Measurements from ENCODE around the gene OCIAD1. TPM values are rescaled to one million over a fixed set of nuclear protein-coding genes. Genes with fewer than 3 reads are reported as not detected.

The OCIAD1 gene, protein sequence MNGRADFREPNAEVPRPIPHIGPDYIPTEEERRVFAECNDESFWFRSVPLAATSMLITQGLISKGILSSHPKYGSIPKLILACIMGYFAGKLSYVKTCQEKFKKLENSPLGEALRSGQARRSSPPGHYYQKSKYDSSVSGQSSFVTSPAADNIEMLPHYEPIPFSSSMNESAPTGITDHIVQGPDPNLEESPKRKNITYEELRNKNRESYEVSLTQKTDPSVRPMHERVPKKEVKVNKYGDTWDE
- polyA plus RNA-seq (2013, experiment 1 of 2): 192 TPM
- polyA plus RNA-seq (2013, experiment 2 of 2): 194 TPM

DNA sequence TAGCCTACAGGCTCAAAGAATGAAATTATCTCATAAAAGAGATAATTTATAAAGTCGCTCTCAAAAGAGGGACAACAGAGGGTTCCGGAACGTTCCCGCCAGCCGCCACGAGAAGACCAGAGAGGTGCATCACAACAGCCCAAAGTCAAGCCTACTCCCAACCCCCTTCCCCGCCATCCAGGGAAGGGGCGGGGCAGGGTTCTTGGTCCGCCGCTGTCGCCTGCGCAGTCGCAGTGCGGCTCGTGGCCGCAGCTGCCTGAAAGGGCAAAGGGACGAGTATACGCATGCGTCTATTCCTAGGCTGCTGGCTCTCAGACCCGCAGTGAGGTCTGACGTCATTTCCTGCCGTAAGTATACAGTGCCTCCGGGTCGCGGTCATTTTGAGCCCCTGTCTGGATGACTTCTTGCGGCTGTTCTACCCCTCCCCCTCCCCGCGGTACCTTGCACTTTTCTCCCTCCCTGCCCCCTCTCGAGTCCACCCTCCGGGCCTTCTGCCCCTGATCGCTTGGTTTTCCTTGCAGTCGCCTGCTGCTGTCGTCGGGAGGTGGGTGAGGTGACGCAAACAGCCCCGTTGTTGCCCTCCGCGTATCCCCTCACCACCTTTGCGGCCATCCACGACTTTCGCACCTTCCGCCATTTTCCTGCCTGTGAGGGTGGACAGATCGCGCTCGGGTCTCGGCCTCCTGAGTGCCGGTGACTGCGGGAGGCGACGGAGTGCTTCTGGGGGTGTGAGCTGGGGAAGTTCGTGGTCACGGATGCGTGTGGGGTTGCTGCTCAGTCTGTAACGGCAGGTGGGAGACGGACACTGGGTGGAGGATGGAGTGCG, at the start of gene OCIAD1:
Gene OCIAD1, plus strand, starts transcription at position 383 of the 826 bp plus-strand sequence. CDS start 1,537 bp downstream, outside the sequence.
- Histone ChIP-seq H3K23ac (ENCODE audit: low read length) (peak within 1 kb of the TSS; percentile 7), H2BK120ac (ENCODE audit: low read depth, low read length) (no peak within 1 kb of the TSS), H3K9ac (ENCODE audit: low read length) (peak within 1 kb of the TSS; percentile 90), H3K27ac (ENCODE audit: low read depth, low read length) (peak within 1 kb of the TSS; percentile 93), H3K79me1 (ENCODE audit: low read length) (peaks cover 2% of the 10 kb centered on the region), H2AK5ac (ENCODE audit: low read length) (peak within 1 kb of the TSS; percentile 6), H2BK5ac (ENCODE audit: low read length) (peak within 1 kb of the TSS; percentile 84), H3K4me1 (ENCODE audit: control insufficient read depth, low read depth, low read length) (no peaks in the 10 kb centered on the region), H4K5ac (ENCODE audit: low read length) (peak within 1 kb of the TSS; percentile 88), H3K27me3 (ENCODE audit: insufficient read depth, low read length, poor library complexity) (no peaks in the 10 kb centered on the region), H2BK15ac (replicated peaks; ENCODE audit: low read depth) (no peak within 1 kb of the TSS), H3K4me3 (ENCODE audit: low read length) (peak within 1 kb of the TSS; percentile 61), H3K18ac (ENCODE audit: low read length) (peak within 1 kb of the TSS; percentile 32), H3K79me2 (ENCODE audit: control insufficient read depth, insufficient read depth, low read length) (peaks cover 20% of the 10 kb centered on the region), H4K8ac (ENCODE audit: low read depth, low read length) (peak within 1 kb of the TSS; percentile 58), H3K56ac (ENCODE audit: low read length) (peak within 1 kb of the TSS; percentile 98), H3K4me2 (ENCODE audit: low read length) (peak within 1 kb of the TSS; percentile 48), H3K4ac (ENCODE audit: low read depth, low read length) (peak within 1 kb of the TSS; percentile 76), H3K36me3 (ENCODE audit: control insufficient read depth, insufficient read depth, low read length) (peaks cover 2% of the 10 kb centered on the region)
- no CpG with 5 or more reads among the region's 56 CpGs for WGBS (ENCODE audit: extremely low coverage, insufficient coverage, low lambda C conversion rate)
- DNase-seq: peak; percentile 100

DNA sequence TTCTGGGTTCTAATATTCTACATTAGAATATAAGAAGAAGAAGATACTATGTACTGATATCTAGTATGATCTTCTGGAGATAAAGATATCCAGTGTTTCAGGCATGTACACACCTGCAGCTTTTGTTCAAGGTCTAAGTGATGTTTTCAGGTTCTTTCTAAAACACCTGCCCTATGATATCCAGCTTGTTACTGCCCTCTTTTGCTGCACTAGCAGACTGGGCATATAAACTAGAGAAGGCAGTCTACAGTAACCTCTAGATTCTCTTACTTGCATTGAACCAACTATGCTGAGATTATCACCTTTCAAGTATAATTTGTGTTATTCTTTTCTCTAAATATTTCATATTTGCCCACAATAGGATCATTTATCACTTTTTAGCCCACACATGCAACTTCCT, 48.9 kb upstream of the OCIAD1 start:
- Histone ChIP-seq H3K79me1 (ENCODE audit: low read length) (no peaks in the 10 kb centered on the region), H3K4me1 (ENCODE audit: control insufficient read depth, low read depth, low read length) (no peaks in the 10 kb centered on the region), H2BK5ac (ENCODE audit: low read length) (no peak overlapping the region)

DNA sequence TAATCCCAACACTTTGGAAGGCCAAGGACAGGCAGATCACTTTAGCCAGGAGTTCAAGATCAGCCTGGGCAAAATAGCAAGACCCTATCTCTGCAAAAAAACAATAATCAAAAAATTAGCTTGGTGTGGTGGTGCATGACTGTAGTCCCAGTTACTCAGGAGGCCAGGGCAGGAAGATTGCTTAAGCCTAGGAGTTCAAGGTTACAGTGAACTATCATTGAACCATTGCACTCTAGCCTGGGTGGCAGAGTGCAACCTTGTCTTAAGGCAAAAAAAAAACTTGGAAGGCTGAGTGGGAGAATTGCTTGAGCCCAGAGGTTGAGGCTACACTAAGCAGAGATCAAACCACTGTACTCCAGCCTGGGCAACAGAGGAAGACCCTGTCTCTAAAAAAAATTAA, 45.6 kb upstream of the OCIAD1 start:
- no peak overlapping the region for H4K5ac ChIP-seq (ENCODE audit: low read length)
- no peaks in the 10 kb centered on the region for H3K79me1 ChIP-seq (ENCODE audit: low read length)
- H3K4ac ChIP-seq (ENCODE audit: low read depth, low read length): no peak overlapping the region
- H3K9ac ChIP-seq (ENCODE audit: low read length): no peak overlapping the region
- DNase-seq: no peak
- H3K56ac ChIP-seq (ENCODE audit: low read length): no peak overlapping the region
- H3K27me3 ChIP-seq (ENCODE audit: insufficient read depth, low read length, poor library complexity): no peaks in the 10 kb centered on the region
- no peak overlapping the region for H3K27ac ChIP-seq (ENCODE audit: low read depth, low read length)
- H4K8ac ChIP-seq (ENCODE audit: low read depth, low read length): no peak overlapping the region
- no peak overlapping the region for H3K4me3 ChIP-seq (ENCODE audit: low read length)
- H2BK120ac ChIP-seq (ENCODE audit: low read depth, low read length): no peak overlapping the region
- H2AK5ac ChIP-seq (ENCODE audit: low read length): no peak overlapping the region
- H3K36me3 ChIP-seq (ENCODE audit: control insufficient read depth, insufficient read depth, low read length): no peaks in the 10 kb centered on the region
- no peak overlapping the region for H3K23ac ChIP-seq (ENCODE audit: low read length)
- no peak overlapping the region for H3K4me2 ChIP-seq (ENCODE audit: low read length)
- no peak overlapping the region for H2BK15ac ChIP-seq (replicated peaks; ENCODE audit: low read depth)
- H3K4me1 ChIP-seq (ENCODE audit: control insufficient read depth, low read depth, low read length): no peaks in the 10 kb centered on the region
- no peaks in the 10 kb centered on the region for H3K79me2 ChIP-seq (ENCODE audit: control insufficient read depth, insufficient read depth, low read length)
- no peak overlapping the region for H3K18ac ChIP-seq (ENCODE audit: low read length)
- H2BK5ac ChIP-seq (ENCODE audit: low read length): no peak overlapping the region

More for the DNA sequence above, 48.9 kb upstream of the OCIAD1 start:
- no peak overlapping the region for H3K18ac ChIP-seq (ENCODE audit: low read length)
- H4K8ac ChIP-seq (ENCODE audit: low read depth, low read length): no peak overlapping the region
- H3K56ac ChIP-seq (ENCODE audit: low read length): no peak overlapping the region
- H2BK120ac ChIP-seq (ENCODE audit: low read depth, low read length): no peak overlapping the region
- H3K27ac ChIP-seq (ENCODE audit: low read depth, low read length): no peak overlapping the region
- no peak overlapping the region for H4K5ac ChIP-seq (ENCODE audit: low read length)
- no peak overlapping the region for H2BK15ac ChIP-seq (replicated peaks; ENCODE audit: low read depth)
- no peak overlapping the region for H3K4ac ChIP-seq (ENCODE audit: low read depth, low read length)
- H3K4me2 ChIP-seq (ENCODE audit: low read length): no peak overlapping the region
- H3K79me2 ChIP-seq (ENCODE audit: control insufficient read depth, insufficient read depth, low read length): peaks cover 19% of the 10 kb centered on the region
- H3K4me3 ChIP-seq (ENCODE audit: low read length): no peak overlapping the region
- no peaks in the 10 kb centered on the region for H3K27me3 ChIP-seq (ENCODE audit: insufficient read depth, low read length, poor library complexity)
- no peak overlapping the region for H3K9ac ChIP-seq (ENCODE audit: low read length)
- DNase-seq: no peak
- H2AK5ac ChIP-seq (ENCODE audit: low read length): no peak overlapping the region
- no peaks in the 10 kb centered on the region for H3K36me3 ChIP-seq (ENCODE audit: control insufficient read depth, insufficient read depth, low read length)
- no peak overlapping the region for H3K23ac ChIP-seq (ENCODE audit: low read length)

DNA sequence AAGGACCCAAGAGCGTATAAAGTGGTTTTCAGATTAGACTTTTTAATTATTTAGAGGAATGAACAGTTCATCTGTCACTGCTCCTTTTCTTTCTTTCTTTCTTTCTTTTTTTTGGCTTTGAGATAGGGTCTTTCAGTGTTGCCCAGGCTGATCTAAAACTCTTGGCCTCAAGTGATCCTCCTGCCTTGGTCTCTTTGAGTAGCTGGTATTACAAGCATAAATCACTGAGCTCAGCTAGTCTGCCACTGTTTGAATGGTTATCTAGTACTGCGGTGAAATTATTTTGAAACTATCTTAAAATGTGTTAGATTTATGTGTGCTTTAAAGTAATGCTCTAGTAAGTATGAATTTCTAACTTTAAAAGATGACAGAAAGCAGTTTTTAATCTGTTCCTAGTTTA, 44.3 kb upstream of the OCIAD1 start:
- Histone ChIP-seq H3K56ac (ENCODE audit: low read length) (no peak overlapping the region), H2BK5ac (ENCODE audit: low read length) (no peak overlapping the region), H3K27me3 (ENCODE audit: insufficient read depth, low read length, poor library complexity) (no peaks in the 10 kb centered on the region), H3K18ac (ENCODE audit: low read length) (no peak overlapping the region), H3K27ac (ENCODE audit: low read depth, low read length) (no peak overlapping the region), H3K79me2 (ENCODE audit: control insufficient read depth, insufficient read depth, low read length) (no peaks in the 10 kb centered on the region), H4K5ac (ENCODE audit: low read length) (no peak overlapping the region), H3K79me1 (ENCODE audit: low read length) (no peaks in the 10 kb centered on the region), H3K4me2 (ENCODE audit: low read length) (no peak overlapping the region), H3K4ac (ENCODE audit: low read depth, low read length) (no peak overlapping the region), H4K8ac (ENCODE audit: low read depth, low read length) (no peak overlapping the region), H3K9ac (ENCODE audit: low read length) (no peak overlapping the region), H2BK120ac (ENCODE audit: low read depth, low read length) (no peak overlapping the region), H3K4me1 (ENCODE audit: control insufficient read depth, low read depth, low read length) (no peaks in the 10 kb centered on the region), H2BK15ac (replicated peaks; ENCODE audit: low read depth) (no peak overlapping the region), H3K4me3 (ENCODE audit: low read length) (no peak overlapping the region), H3K23ac (ENCODE audit: low read length) (no peak overlapping the region), H3K36me3 (ENCODE audit: control insufficient read depth, insufficient read depth, low read length) (no peaks in the 10 kb centered on the region), H2AK5ac (ENCODE audit: low read length) (no peak overlapping the region)
- DNase-seq: no peak
- WGBS (ENCODE audit: extremely low coverage, insufficient coverage, low lambda C conversion rate): no CpG with 5 or more reads among the region's 2 CpGs

DNA sequence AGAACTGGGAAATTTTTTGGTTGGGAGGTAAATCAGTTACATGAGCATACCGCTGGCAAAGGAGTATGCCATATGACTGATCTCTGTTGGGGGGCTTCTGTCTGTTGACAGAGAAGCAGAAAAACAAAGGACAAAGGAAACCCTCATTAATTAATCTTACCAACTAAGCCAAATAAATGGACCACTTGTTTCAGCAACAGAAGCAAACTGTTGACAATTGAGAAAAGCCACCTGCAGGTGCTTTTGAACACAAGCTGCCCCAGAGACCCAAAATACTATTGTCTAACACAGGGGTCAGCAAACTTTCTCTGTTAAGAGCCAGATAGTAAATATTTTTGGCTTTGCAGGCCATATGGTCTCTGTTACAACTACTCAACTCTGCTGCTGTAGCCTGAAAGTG, 43.8 kb upstream of the OCIAD1 start:
- Histone ChIP-seq H3K4me1 (ENCODE audit: control insufficient read depth, low read depth, low read length) (no peaks in the 10 kb centered on the region), H3K79me1 (ENCODE audit: low read length) (no peaks in the 10 kb centered on the region), H4K8ac (ENCODE audit: low read depth, low read length) (no peak overlapping the region), H3K18ac (ENCODE audit: low read length) (no peak overlapping the region), H3K27ac (ENCODE audit: low read depth, low read length) (no peak overlapping the region), H3K23ac (ENCODE audit: low read length) (no peak overlapping the region), H3K36me3 (ENCODE audit: control insufficient read depth, insufficient read depth, low read length) (no peaks in the 10 kb centered on the region), H3K56ac (ENCODE audit: low read length) (no peak overlapping the region), H3K9ac (ENCODE audit: low read length) (no peak overlapping the region), H3K4me3 (ENCODE audit: low read length) (no peak overlapping the region), H3K79me2 (ENCODE audit: control insufficient read depth, insufficient read depth, low read length) (no peaks in the 10 kb centered on the region), H2BK5ac (ENCODE audit: low read length) (no peak overlapping the region), H3K4ac (ENCODE audit: low read depth, low read length) (no peak overlapping the region), H3K4me2 (ENCODE audit: low read length) (no peak overlapping the region), H3K27me3 (ENCODE audit: insufficient read depth, low read length, poor library complexity) (no peaks in the 10 kb centered on the region), H2AK5ac (ENCODE audit: low read length) (no peak overlapping the region), H2BK120ac (ENCODE audit: low read depth, low read length) (no peak overlapping the region), H2BK15ac (replicated peaks; ENCODE audit: low read depth) (no peak overlapping the region), H4K5ac (ENCODE audit: low read length) (no peak overlapping the region)
- no CpG with 5 or more reads among the region's 1 CpG for WGBS (ENCODE audit: extremely low coverage, insufficient coverage, low lambda C conversion rate)
- no peak for DNase-seq
